Stomach (tissue), 9 donors: ENCODE data around the gene SLC12A1. TPM values are rescaled to one million over a fixed set of nuclear protein-coding genes. Genes with fewer than 3 reads are reported as not detected.

Experiments
- DNase-seq, 2 donors: peaks; one replicate each; pipeline versions ENCODE4 v3.0.0 to v3.0.0-alpha.2; 2013 to 2019
- H3K27ac ChIP-seq, 5 donors: fragments of 200-600 bp in 4 of 5; sonication (generic) in 4 of 5; one replicate each; pipeline ENCODE4 v1.5.1; 2013 to 2019; ENCODE audit warnings: mild to moderate bottlenecking in 1 of 5, moderate library complexity in 1 of 5
- H3K27me3 ChIP-seq, 3 donors: fragments of 200-600 bp; sonication (generic); one replicate each; pipeline ENCODE4 v1.5.1; 2017 to 2019; ENCODE audit warnings: mixed run types in 1 of 3
- H3K36me3 ChIP-seq, 4 donors: fragments of 200-600 bp; sonication (generic); 1 replicate in 3 of 4; 2 replicates in 1 of 4; pipeline ENCODE4 v1.5.1; 2016 to 2019
- H3K4me1 ChIP-seq, 4 donors: fragments of 200-600 bp; sonication (generic); one replicate each; pipeline ENCODE4 v1.5.1; 2016 to 2019
- H3K4me3 ChIP-seq, 4 donors: fragments of 200-600 bp; sonication (generic) in 3 of 4; one replicate each; pipeline ENCODE4 v1.5.1; 2016 to 2019; ENCODE audit warnings: mild to moderate bottlenecking in 1 of 4
- H3K9me3 ChIP-seq, 4 donors: fragments of 200-600 bp; sonication (generic); one replicate each; pipeline ENCODE4 v1.5.1; 2016 to 2019
- EP300 ChIP-seq: sonication (generic); formaldehyde crosslinking; IDR thresholded peaks from one replicate; pipeline ENCODE4 v1.6.1; 2017; ENCODE audit warnings: antibody characterized with exemption
- POLR2A ChIP-seq, 4 donors: fragments of 450-650 bp; IDR thresholded peaks; one replicate each; pipeline ENCODE4 v1.6.1; 2016; ENCODE audit warnings: antibody characterized with exemption in 4 of 4, control low read depth in 2 of 4, mild to moderate bottlenecking in 1 of 4, moderate library complexity in 1 of 4
- POLR2AphosphoS5 ChIP-seq, 3 donors: sonication (generic); formaldehyde crosslinking; IDR thresholded peaks; one replicate each; pipeline ENCODE4 v1.6.1; 2016; ENCODE audit warnings: antibody characterized with exemption in 3 of 3
- WGBS, 5 donors: extraction: QIAGEN DNeasy Blood & Tissue Kit in 3 of 5; methylation state at CpG; one replicate each; pipeline versions ENCODE4 v1.1.5 to v1.1.7; 2013 to 2018; 5-methylcytosine and 5-hydroxymethylcytosine counted together
- intact Hi-C: fragments of 100-400 bp; cut with DNase I; formaldehyde crosslinking; loops from one replicate; pipeline ENCODE4 v1.15.1; 2023; ENCODE audit warnings: low total_unique reads
- polyA plus RNA-seq, 3 donors: library from polyadenylated mRNA; stranded (reverse); fragments of 200-250 nt; gene quantifications; one replicate each; pipeline ENCODE4 v1.2.3, GENCODE V29; 2013
- small RNA-seq, 4 donors: library from RNA; depleted of rRNA; stranded (forward); fragments of <200 nt; gene quantifications; one replicate each; pipeline ENCODE3, GENCODE V24; 2016
- total RNA-seq, 5 donors: library from RNA; depleted of rRNA; stranded (reverse); fragments of >200 nt; gene quantifications; one replicate each; pipeline versions ENCODE4 v1.1.0 to v1.2.3, GENCODE V29; 2014 to 2016
- TF ChIP-seq, protein P1 (sequence below), 7 experiments: fragments of 450-650 bp in 4 of 7; fragments of 200-600 bp in 3 of 7; sonication (generic) in 3 of 7; IDR thresholded peaks; one replicate each; pipeline ENCODE4 v1.5.1; 2016 to 2019; ENCODE audit warnings: antibody characterized with exemption in 7 of 7, control low read depth in 2 of 7, mild to moderate bottlenecking in 1 of 7
- donor health status: healthy with polysubstance abuse.
- donor health status: Bipolar disorder and iron deficiency.
- donor health status: healthy.

SLC12A1 gene
- total and polyA plus RNA-seq, 8 donors: 0.92 TPM; not detected in 7

DNA sequence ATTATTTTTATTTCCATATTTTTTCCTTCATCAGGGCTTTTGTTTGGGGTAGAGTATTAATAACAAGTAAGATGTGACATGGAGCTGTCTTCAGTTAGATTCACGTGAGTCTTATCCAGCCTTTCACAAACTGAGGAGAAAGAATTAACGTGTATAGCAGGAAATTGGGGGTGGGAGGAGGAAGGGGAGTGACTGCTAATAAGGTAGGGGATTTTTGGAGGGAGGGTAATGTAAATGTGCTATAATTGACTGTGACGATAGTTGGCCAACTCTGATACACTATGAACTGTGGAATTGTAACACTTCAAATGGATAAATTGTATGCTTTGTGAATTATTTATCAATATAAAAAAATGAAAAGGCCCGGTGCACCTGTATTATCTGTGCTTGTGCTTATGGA is 134.0 kb downstream of the SLC12A1 start:
- H3K4me3 ChIP-seq: no peak overlapping the region
- WGBS, 5 donors: 25 to 63% (median 49%) methylated on average over 4 of the region's 4 CpGs
- TF ChIP-seq POLR2AphosphoS5 (IDR thresholded peaks at IDR 0.05) (no peak), POLR2A (IDR thresholded peaks at IDR 0.05) (no peak), EP300 (no peak)
- TF ChIP-seq, protein P1, sequence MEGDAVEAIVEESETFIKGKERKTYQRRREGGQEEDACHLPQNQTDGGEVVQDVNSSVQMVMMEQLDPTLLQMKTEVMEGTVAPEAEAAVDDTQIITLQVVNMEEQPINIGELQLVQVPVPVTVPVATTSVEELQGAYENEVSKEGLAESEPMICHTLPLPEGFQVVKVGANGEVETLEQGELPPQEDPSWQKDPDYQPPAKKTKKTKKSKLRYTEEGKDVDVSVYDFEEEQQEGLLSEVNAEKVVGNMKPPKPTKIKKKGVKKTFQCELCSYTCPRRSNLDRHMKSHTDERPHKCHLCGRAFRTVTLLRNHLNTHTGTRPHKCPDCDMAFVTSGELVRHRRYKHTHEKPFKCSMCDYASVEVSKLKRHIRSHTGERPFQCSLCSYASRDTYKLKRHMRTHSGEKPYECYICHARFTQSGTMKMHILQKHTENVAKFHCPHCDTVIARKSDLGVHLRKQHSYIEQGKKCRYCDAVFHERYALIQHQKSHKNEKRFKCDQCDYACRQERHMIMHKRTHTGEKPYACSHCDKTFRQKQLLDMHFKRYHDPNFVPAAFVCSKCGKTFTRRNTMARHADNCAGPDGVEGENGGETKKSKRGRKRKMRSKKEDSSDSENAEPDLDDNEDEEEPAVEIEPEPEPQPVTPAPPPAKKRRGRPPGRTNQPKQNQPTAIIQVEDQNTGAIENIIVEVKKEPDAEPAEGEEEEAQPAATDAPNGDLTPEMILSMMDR (IDR thresholded peaks at IDR 0.05): no peak
- intact Hi-C loops: no loop called here
- H3K27ac ChIP-seq: no peak overlapping the region
- H3K36me3 ChIP-seq: peaks cover 0 to 85% (median 79%) of the 10 kb centered on the region in 4 donors
- H3K27me3 ChIP-seq: no peaks in the 10 kb centered on the region
- DNase-seq: no peak
- no peaks in the 10 kb centered on the region for H3K9me3 ChIP-seq
- H3K4me1 ChIP-seq: no peaks in the 10 kb centered on the region

DNA sequence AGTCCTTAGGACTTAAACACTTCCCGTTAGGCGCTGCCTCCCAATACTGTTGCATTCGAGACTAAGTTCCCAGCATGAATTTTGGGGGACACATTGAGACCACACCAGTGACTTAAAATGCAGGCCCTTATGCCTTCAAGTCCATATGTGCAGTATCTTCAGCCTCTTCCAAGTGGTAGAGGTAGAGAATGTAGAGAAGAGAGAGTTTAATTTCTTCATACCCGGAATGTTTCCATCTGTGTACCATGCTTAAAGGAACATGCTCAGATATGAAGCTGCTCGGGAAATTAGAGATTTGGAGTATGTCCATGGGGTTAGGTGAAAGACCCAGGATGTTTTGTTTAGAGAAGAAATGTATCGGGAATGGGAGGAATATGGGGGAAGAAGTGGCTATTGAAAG is 137.8 kb downstream of the SLC12A1 start:
- DNase-seq: no peak
- intact Hi-C loops: no loop called here
- TF ChIP-seq POLR2AphosphoS5 (IDR thresholded peaks at IDR 0.05) (no peak), POLR2A (IDR thresholded peaks at IDR 0.05) (no peak), EP300 (no peak)
- TF ChIP-seq, protein P1 (IDR thresholded peaks at IDR 0.05): no peak

DNA sequence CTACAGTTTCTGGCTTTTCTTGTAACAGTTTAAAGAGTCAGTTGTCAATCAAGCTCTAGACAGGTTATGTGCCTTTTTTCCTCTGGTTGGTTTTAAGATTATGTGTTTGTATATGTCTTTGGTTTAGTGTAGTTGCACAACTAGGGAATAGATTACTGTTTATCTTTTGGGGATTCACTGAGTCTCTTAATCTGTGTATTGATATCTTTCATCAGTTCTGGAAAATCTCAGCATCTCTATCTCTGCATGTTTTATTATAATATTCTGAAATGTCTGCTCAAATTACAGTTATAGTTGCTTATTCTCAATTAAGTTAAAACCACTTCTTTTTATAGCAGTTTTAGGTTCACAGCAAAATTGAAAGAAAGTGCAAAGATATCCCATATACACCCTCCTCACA is 139.4 kb downstream of the SLC12A1 start:
- DNase-seq: no peak
- intact Hi-C loops: no loop called here
- Histone ChIP-seq H3K27ac (no peak overlapping the region), H3K36me3 (peaks cover 0 to 35% (median 31%) of the 10 kb centered on the region in 4 donors), H3K9me3 (no peaks in the 10 kb centered on the region), H3K4me3 (no peak overlapping the region), H3K4me1 (no peaks in the 10 kb centered on the region), H3K27me3 (no peaks in the 10 kb centered on the region)
- no peak for TF ChIP-seq POLR2AphosphoS5 (IDR thresholded peaks at IDR 0.05)
- no peak for TF ChIP-seq POLR2A (IDR thresholded peaks at IDR 0.05)
- TF ChIP-seq, protein P1 (IDR thresholded peaks at IDR 0.05): no peak
- TF ChIP-seq EP300: no peak

More for the DNA sequence above, 137.8 kb downstream of the SLC12A1 start:
- H3K27ac ChIP-seq: no peak overlapping the region
- no peak overlapping the region for H3K4me3 ChIP-seq
- H3K36me3 ChIP-seq: peaks cover 0 to 49% (median 44%) of the 10 kb centered on the region in 4 donors
- no peaks in the 10 kb centered on the region for H3K4me1 ChIP-seq
- H3K9me3 ChIP-seq: no peaks in the 10 kb centered on the region
- H3K27me3 ChIP-seq: no peaks in the 10 kb centered on the region
- WGBS, 5 donors: 84 to 96% (median 90%) methylated on average over 6 of the region's 6 CpGs

DNA sequence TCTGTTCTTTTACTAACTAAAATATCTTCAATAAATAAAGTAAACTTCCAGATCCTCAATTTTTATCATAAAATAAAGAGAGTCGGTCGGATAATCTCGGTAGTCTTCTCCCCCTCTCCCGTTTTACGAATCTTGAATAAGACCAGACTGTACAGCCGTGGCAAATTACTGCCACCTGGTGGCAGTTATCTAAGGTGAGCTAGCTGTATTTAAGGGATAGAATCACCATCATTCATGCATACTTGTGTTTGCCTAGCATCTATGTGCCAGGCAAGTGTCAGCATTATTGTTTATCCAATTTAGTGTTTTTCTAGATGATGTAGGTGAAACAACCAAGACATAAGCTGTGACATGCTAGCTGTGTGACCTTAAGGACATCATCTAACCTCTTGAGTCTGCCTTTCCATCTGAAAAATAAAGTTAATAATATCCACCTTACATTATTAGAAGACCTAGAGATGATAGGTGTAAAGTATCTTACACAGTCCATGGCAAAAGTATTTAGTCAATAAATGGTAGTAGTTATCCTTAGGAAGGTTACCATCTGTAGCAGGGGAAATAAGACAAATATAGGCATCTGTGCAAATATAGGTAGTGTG is 146.5 kb downstream of the SLC12A1 start:
- H3K27ac ChIP-seq: no peak overlapping the region
- intact Hi-C loops: no loop called here
- no peaks in the 10 kb centered on the region for H3K4me1 ChIP-seq
- no peaks in the 10 kb centered on the region for H3K27me3 ChIP-seq
- no peak overlapping the region for H3K4me3 ChIP-seq
- DNase-seq: peak; percentile 64 to 84
- no peaks in the 10 kb centered on the region for H3K9me3 ChIP-seq
- 0 to 5% (median 3%) methylated on average over 6 of the region's 6 CpGs for WGBS, 5 donors
- H3K36me3 ChIP-seq: no peaks in the 10 kb centered on the region
- TF ChIP-seq, protein P1 (IDR thresholded peaks at IDR 0.05): peak in 5 of 7 experiments; percentile 59 to 73 (median 68)
- TF ChIP-seq POLR2A (IDR thresholded peaks at IDR 0.05): no peak

Small RNA genes lying within 50 kb of the gene (small RNA-seq; reads per million reads assigned to genes)
- 0 reads per million in 4 donors for gene RF00019

Other genes starting within 250 kb of the SLC12A1 start
- gene SLC24A5, start 85.3 kb upstream of the SLC12A1 start, total RNA-seq: not detected
- gene SLC24A5, start 85.3 kb upstream of the SLC12A1 start, polyA plus RNA-seq: under 1 TPM in 1 of 3 donors, not detected in 2; 0.13 TPM
- gene MYEF2, start 28.0 kb upstream of the SLC12A1 start, total RNA-seq: 100 to 1,000 TPM in 1 of 5 donors, 10 to 100 TPM in 4; 19.9 to 193 (median 61.9) TPM
- 1 to 10 TPM; 6.0 to 7.5 (median 6.2) TPM for gene MYEF2, start 28.0 kb upstream of the SLC12A1 start, polyA plus RNA-seq
- gene CTXN2, start 14.6 kb upstream of the SLC12A1 start, total RNA-seq: under 1 TPM in 1 of 5 donors, not detected in 4; 0.18 TPM
- under 1 TPM in 1 of 3 donors, not detected in 2; 0.05 TPM for gene CTXN2, start 14.6 kb upstream of the SLC12A1 start, polyA plus RNA-seq
- 100 to 1,000 TPM in 2 of 5 donors, 10 to 100 TPM in 2, 1 to 10 TPM in 1; 7.6 to 207 (median 27.5) TPM for gene DUT, start 125.1 kb downstream of the SLC12A1 start, total RNA-seq
- 10 to 100 TPM; 62.8 to 90.1 (median 76.4) TPM for gene DUT, start 125.1 kb downstream of the SLC12A1 start, polyA plus RNA-seq